Measurements from ENCODE around the gene MORC3.

MORC3 gene

DNA sequence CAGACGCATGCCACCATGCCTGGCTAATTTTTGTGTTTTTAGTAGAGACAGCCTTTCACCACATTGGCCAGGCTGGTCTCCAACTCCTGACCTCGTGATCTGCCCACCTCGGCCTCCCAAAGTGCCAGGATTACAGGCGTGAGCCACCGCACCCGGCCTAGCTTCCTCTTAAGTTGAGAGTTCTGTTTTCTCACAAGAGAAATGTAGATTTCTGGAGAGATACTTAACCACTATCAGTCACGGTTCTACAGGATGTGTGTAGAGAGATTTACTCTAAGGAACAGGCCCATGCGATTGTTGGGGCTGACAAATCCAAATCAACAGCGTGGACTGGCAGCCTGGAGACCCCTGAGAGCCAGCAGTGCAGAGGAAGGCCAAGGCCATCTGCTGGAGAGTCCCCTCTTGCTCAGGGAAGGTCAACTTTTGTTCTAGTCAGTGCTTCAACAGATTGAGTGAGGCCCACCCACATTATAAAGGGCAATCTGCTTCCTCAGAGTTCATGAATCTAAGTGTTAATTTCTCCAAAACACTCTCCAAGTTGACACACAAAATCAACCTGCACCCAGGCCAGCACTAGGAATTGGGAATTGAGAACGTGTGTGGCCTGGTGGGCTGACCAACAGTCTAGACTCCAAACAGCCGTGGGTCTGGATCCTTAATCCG lies 103.9 kb downstream of the MORC3 start:
- FAIRE-seq, result no peak

DNA sequence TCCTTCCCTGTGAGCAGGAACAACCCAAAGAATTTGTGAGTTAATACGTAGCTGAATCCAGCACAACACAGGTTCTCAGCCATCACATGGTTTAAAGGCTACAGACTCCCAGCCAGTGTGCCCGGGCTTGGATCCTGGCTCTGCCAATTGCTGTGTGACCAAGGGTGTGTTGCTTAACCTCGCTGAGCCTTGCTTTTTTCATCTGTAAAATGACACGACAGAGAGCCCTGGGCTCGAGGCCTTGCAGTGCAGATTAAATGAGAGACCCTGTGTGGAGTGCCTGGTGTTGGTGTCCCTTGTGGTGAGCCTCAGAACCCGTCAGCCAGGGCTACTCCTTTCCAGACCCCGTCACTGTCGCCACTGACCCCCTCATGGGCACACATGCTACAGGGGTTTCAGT lies 104.6 kb downstream of the MORC3 start:
- FAIRE-seq, result no peak

DNA sequence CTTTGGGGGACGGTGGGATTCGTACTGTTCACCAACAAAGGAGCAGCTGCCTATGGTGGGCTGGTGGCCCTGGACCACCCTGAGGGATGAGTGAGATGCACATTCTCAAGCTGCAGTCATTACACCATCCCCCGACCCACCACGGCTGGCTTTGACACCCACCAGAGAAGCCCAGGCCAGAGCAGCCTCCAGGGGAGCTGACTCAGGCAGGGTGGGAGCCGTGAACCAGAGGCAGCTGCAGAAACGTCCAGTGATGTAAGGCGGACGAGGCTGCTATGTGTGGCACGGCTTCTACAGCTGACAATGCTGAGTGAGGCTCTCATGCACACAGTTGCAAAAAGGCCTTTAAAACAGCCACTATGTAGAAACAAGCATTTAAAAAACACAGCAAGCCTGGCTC lies 105.3 kb downstream of the MORC3 start:
- no peak for FAIRE-seq
